Thymus (tissue), 11 donors: ENCODE measurements around the gene ALDH1L1. TPM values are rescaled to one million over a fixed set of nuclear protein-coding genes. Genes with fewer than 3 reads are reported as not detected.
"Not testable (repeated sequence)": the region's sequence is repeated elsewhere in the genome, so short reads cannot be mapped to it uniquely, and the experiment has no call there.

Experiments used
- DNase-seq, 9 donors: peaks; one replicate each; pipeline ENCODE4 v3.0.0-alpha.2; 2013; ENCODE audit warnings: low spot score in 9 of 9, low read depth in 6 of 9, missing footprints in 1 of 9
- H3K27ac ChIP-seq, 2 donors: one replicate each; pipeline ENCODE4 v1.5.1; 2013; ENCODE audit warnings: control low read depth in 1 of 2, low read depth in 1 of 2, low read length in 1 of 2, mild to moderate bottlenecking in 1 of 2, moderate library complexity in 1 of 2
- H3K27me3 ChIP-seq, 2 donors: one replicate each; pipeline ENCODE4 v1.5.1; 2013; ENCODE audit warnings: low read length in 1 of 2; ENCODE audit not compliant: control insufficient read depth in 2 of 2, insufficient read depth in 1 of 2
- H3K36me3 ChIP-seq, 2 donors: one replicate each; pipeline ENCODE4 v1.5.1; 2013; ENCODE audit warnings: low read length in 1 of 2, mild to moderate bottlenecking in 1 of 2, moderate library complexity in 1 of 2; ENCODE audit not compliant: control insufficient read depth in 2 of 2, insufficient read depth in 2 of 2
- H3K4me1 ChIP-seq, 2 donors: one replicate each; pipeline ENCODE4 v1.5.1; 2013; ENCODE audit warnings: low read length in 2 of 2; ENCODE audit not compliant: control insufficient read depth in 2 of 2, insufficient read depth in 2 of 2
- H3K4me3 ChIP-seq, 2 donors: one replicate each; pipeline ENCODE4 v1.5.1; 2013; ENCODE audit warnings: low read length in 2 of 2, control low read depth in 1 of 2, mild to moderate bottlenecking in 1 of 2
- H3K9me3 ChIP-seq, 2 donors: one replicate each; pipeline ENCODE4 v1.5.1; 2013; ENCODE audit warnings: low read length in 1 of 2, mild to moderate bottlenecking in 1 of 2; ENCODE audit not compliant: control insufficient read depth in 2 of 2, insufficient read depth in 1 of 2
- WGBS: extraction: QIAGEN DNeasy Blood & Tissue Kit; methylation state at CpG from one replicate; pipeline ENCODE4 v1.1.7; 2013; 5-methylcytosine and 5-hydroxymethylcytosine counted together
- polyA plus RNA-seq: library from polyadenylated mRNA; stranded (reverse); fragments of 200-250 nt; gene quantifications from one replicate; pipeline ENCODE4 v1.2.3, GENCODE V29; 2013
- total RNA-seq: library from RNA; stranded (reverse); fragments of 120-200 nt; gene quantifications from one replicate; pipeline ENCODE4 v1.2.4, GENCODE V29; 2013
- donor health status: healthy.

Gene ALDH1L1
- total and polyA plus RNA-seq, 2 donors: 0.85 to 15.6 TPM

- no peak overlapping the region for H3K27ac ChIP-seq
- H3K4me3 ChIP-seq: no peak overlapping the region
- H3K4me1 ChIP-seq: peaks cover 11 to 13% of the 10 kb centered on the region in 2 donors
- WGBS: 96% methylated on average over 5 of the region's 5 CpGs
- no peaks in the 10 kb centered on the region for H3K36me3 ChIP-seq
- peaks cover 0 to 4% of the 10 kb centered on the region in 2 donors for H3K9me3 ChIP-seq
- no peak for DNase-seq
- no peaks in the 10 kb centered on the region for H3K27me3 ChIP-seq
Observed at GRCh38 chr3:126080970-126081369, 99.4 kb downstream of the ALDH1L1 start.

GRCh38 chr3:126078866-126079265 lies 101.5 kb downstream of the ALDH1L1 start:
- no peaks in the 10 kb centered on the region for H3K27me3 ChIP-seq
- H3K36me3 ChIP-seq: no peaks in the 10 kb centered on the region
- no peak overlapping the region for H3K27ac ChIP-seq
- no peak overlapping the region for H3K4me3 ChIP-seq
- H3K9me3 ChIP-seq: peaks cover 0 to 7% of the 10 kb centered on the region in 2 donors
- DNase-seq: no peak
- H3K4me1 ChIP-seq: peaks cover 5 to 10% of the 10 kb centered on the region in 2 donors
- WGBS: 95% methylated on average over 4 of the region's 4 CpGs

GRCh38 chr3:126077754-126078153 lies 102.6 kb downstream of the ALDH1L1 start:
- Histone ChIP-seq H3K9me3 (peaks cover 0 to 7% of the 10 kb centered on the region in 2 donors), H3K27me3 (no peaks in the 10 kb centered on the region), H3K27ac (no peak overlapping the region), H3K4me1 (peaks cover 0 to 2% of the 10 kb centered on the region in 2 donors), H3K4me3 (no peak overlapping the region), H3K36me3 (no peaks in the 10 kb centered on the region)
- WGBS: 97% methylated on average over 11 of the region's 11 CpGs
- DNase-seq: no peak

GRCh38 chr3:126076140-126076539 lies 104.2 kb downstream of the ALDH1L1 start:
- H3K4me1 ChIP-seq: no peaks in the 10 kb centered on the region
- no peak overlapping the region for H3K27ac ChIP-seq
- no peaks in the 10 kb centered on the region for H3K27me3 ChIP-seq
- no peak for DNase-seq
- H3K9me3 ChIP-seq: peaks cover 0 to 3% of the 10 kb centered on the region in 2 donors
- H3K36me3 ChIP-seq: no peaks in the 10 kb centered on the region
- H3K4me3 ChIP-seq: no peak overlapping the region

GRCh38 chr3:126070146-126070545 lies 110.2 kb downstream of the ALDH1L1 start:
- H3K4me3 ChIP-seq: no peak overlapping the region
- H3K9me3 ChIP-seq: peaks cover 0 to 3% of the 10 kb centered on the region in 2 donors
- no peak overlapping the region for H3K27ac ChIP-seq
- H3K27me3 ChIP-seq: no peaks in the 10 kb centered on the region
- peaks cover 4 to 6% of the 10 kb centered on the region in 2 donors for H3K36me3 ChIP-seq
- WGBS: 96% methylated on average over 10 of the region's 10 CpGs
- no peak for DNase-seq
- H3K4me1 ChIP-seq: peaks cover 0 to 4% of the 10 kb centered on the region in 2 donors

- peaks cover 10 to 19% of the 10 kb centered on the region in 2 donors for H3K4me1 ChIP-seq
- no peak overlapping the region for H3K27ac ChIP-seq
- no peak for DNase-seq
- no peaks in the 10 kb centered on the region for H3K27me3 ChIP-seq
- no peak overlapping the region for H3K4me3 ChIP-seq
- H3K36me3 ChIP-seq: peaks cover 4 to 6% of the 10 kb centered on the region in 2 donors
- no peaks in the 10 kb centered on the region for H3K9me3 ChIP-seq
- 98% methylated on average over 8 of the region's 8 CpGs for WGBS
Observed at GRCh38 chr3:126067959-126068358, 112.4 kb downstream of the ALDH1L1 start.

- not testable (repeated sequence) for H3K9me3 ChIP-seq, H3K27me3 ChIP-seq, H3K4me3 ChIP-seq, DNase-seq, H3K36me3 ChIP-seq, H3K27ac ChIP-seq
- peaks cover 10 to 19% of the 10 kb centered on the region in 2 donors for H3K4me1 ChIP-seq
- 96% methylated on average over 6 of the region's 6 CpGs for WGBS
Observed at GRCh38 chr3:126066676-126067075, 113.7 kb downstream of the ALDH1L1 start.

- Histone ChIP-seq H3K4me1 (peaks cover 10 to 19% of the 10 kb centered on the region in 2 donors), H3K27me3 (no peaks in the 10 kb centered on the region), H3K36me3 (peaks cover 4 to 6% of the 10 kb centered on the region in 2 donors), H3K4me3 (no peak overlapping the region), H3K27ac (no peak overlapping the region), H3K9me3 (no peaks in the 10 kb centered on the region)
- DNase-seq: no peak
- WGBS: 97% methylated on average over 3 of the region's 3 CpGs
Observed at GRCh38 chr3:126065876-126066275, 114.5 kb downstream of the ALDH1L1 start.

- WGBS: 68% methylated on average over 10 of the region's 10 CpGs
- Histone ChIP-seq H3K36me3 (peaks cover 5 to 6% of the 10 kb centered on the region in 2 donors), H3K27ac (no peak overlapping the region), H3K27me3 (no peaks in the 10 kb centered on the region), H3K9me3 (no peaks in the 10 kb centered on the region), H3K4me3 (no peak overlapping the region), H3K4me1 (peaks cover 6 to 19% of the 10 kb centered on the region in 2 donors)
- DNase-seq: no peak
Observed at GRCh38 chr3:126064627-126065258, 115.6 kb downstream of the ALDH1L1 start.
